ENCODE measurements around the gene DUSP14.

The DUSP14 gene

GRCh38 chr17:37476431-37477120 lies 13.1 kb upstream of the DUSP14 start:
- DNase-seq (ENCODE audit: insufficient read length, low spot score) (no peak), FAIRE-seq (no peak)
- TF ChIP-seq CTCF (IDR thresholded peaks at IDR 0.05; ENCODE audit: insufficient read depth, missing control alignments), result no peak

- DNase-seq (ENCODE audit: insufficient read length, low spot score) (no peak), FAIRE-seq (no peak)
- TF ChIP-seq CTCF (IDR thresholded peaks at IDR 0.05; ENCODE audit: insufficient read depth, missing control alignments), result no peak
Observed at GRCh38 chr17:37478187-37478586, 11.5 kb upstream of the DUSP14 start.

GRCh38 chr17:37479025-37479424 lies 10.7 kb upstream of the DUSP14 start:
- DNase-seq (ENCODE audit: insufficient read length, low spot score) (no peak), FAIRE-seq (no peak)
- no peak for TF ChIP-seq CTCF (IDR thresholded peaks at IDR 0.05; ENCODE audit: insufficient read depth, missing control alignments)

GRCh38 chr17:37480427-37480826 lies 9.3 kb upstream of the DUSP14 start:
- DNase-seq (ENCODE audit: insufficient read length, low spot score) (no peak), FAIRE-seq (no peak)
- no peak for TF ChIP-seq CTCF (IDR thresholded peaks at IDR 0.05; ENCODE audit: insufficient read depth, missing control alignments)

- no peak for DNase-seq (ENCODE audit: insufficient read length, low spot score)
- FAIRE-seq, result no peak
- TF ChIP-seq CTCF (IDR thresholded peaks at IDR 0.05; ENCODE audit: insufficient read depth, missing control alignments), result no peak
Observed at GRCh38 chr17:37481001-37481665, 8.6 kb upstream of the DUSP14 start.

GRCh38 chr17:37483311-37484039 lies 6.2 kb upstream of the DUSP14 start:
- TF ChIP-seq CTCF (IDR thresholded peaks at IDR 0.05; ENCODE audit: insufficient read depth, missing control alignments), result no peak
- FAIRE-seq, result no peak
- no peak for DNase-seq (ENCODE audit: insufficient read length, low spot score)
